ENCODE data around the gene ATG10. TPM values are rescaled to one million over a fixed set of nuclear protein-coding genes. Genes with fewer than 3 reads are reported as not detected.

ATG10 gene
- total RNA-seq, 1 donor, result 6.5 TPM

DNA sequence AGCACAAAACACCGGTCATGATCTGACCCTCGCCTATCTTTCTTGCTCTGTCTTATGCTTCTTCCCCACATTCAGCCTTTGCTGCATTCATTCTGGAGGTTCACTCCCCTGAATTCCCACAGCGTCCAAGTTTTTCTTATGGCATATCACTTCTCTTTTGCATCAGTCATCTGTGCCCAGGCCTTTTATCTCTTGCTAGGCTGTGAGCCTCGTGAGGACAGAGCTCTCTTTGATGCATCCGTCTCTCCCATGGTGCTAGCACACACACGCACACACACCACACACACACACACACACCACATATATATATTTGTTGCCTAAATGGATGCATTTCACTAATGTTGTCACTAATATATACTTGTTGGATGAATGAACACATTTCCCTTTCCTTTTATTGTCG, 45.8 kb upstream of the ATG10 start:
- TF ChIP-seq, protein P1, sequence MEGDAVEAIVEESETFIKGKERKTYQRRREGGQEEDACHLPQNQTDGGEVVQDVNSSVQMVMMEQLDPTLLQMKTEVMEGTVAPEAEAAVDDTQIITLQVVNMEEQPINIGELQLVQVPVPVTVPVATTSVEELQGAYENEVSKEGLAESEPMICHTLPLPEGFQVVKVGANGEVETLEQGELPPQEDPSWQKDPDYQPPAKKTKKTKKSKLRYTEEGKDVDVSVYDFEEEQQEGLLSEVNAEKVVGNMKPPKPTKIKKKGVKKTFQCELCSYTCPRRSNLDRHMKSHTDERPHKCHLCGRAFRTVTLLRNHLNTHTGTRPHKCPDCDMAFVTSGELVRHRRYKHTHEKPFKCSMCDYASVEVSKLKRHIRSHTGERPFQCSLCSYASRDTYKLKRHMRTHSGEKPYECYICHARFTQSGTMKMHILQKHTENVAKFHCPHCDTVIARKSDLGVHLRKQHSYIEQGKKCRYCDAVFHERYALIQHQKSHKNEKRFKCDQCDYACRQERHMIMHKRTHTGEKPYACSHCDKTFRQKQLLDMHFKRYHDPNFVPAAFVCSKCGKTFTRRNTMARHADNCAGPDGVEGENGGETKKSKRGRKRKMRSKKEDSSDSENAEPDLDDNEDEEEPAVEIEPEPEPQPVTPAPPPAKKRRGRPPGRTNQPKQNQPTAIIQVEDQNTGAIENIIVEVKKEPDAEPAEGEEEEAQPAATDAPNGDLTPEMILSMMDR (IDR thresholded peaks at IDR 0.05; ENCODE audit: extremely low read depth, low read depth, low read length), result no peak
- H3K27me3 ChIP-seq (ENCODE audit: insufficient read depth, low read length), result no peaks in the 10 kb centered on the region
- DNase-seq (ENCODE audit: insufficient read length, low spot score, missing footprints), result no peak
- no peak overlapping the region for H3K4me2 ChIP-seq (ENCODE audit: insufficient read depth, low read length)
- H3K27ac ChIP-seq (ENCODE audit: low read depth, low read length), result no peak overlapping the region
- H4K20me1 ChIP-seq (ENCODE audit: insufficient read depth, low read length), result no peaks in the 10 kb centered on the region
- H3K79me2 ChIP-seq (ENCODE audit: insufficient read depth, low read length), result no peaks in the 10 kb centered on the region
- no peaks in the 10 kb centered on the region for H3K36me3 ChIP-seq (ENCODE audit: insufficient read depth, low read length)
- no peak overlapping the region for H3K4me3 ChIP-seq (ENCODE audit: insufficient read depth, low read length)
- H3K9me3 ChIP-seq (ENCODE audit: low read depth, low read length), result no peaks in the 10 kb centered on the region
- H3K4me1 ChIP-seq (ENCODE audit: insufficient read depth, low read length), result no peaks in the 10 kb centered on the region
- no peak overlapping the region for H2AFZ ChIP-seq (ENCODE audit: low read length)

- H3K4me2 ChIP-seq (ENCODE audit: insufficient read depth, low read length), result no peak overlapping the region
- H3K27me3 ChIP-seq (ENCODE audit: insufficient read depth, low read length), result no peaks in the 10 kb centered on the region
- TF ChIP-seq, protein P1 (IDR thresholded peaks at IDR 0.05; ENCODE audit: extremely low read depth, low read depth, low read length), result no peak
- H3K4me3 ChIP-seq (ENCODE audit: insufficient read depth, low read length), result no peak overlapping the region
- DNase-seq (ENCODE audit: insufficient read length, low spot score, missing footprints), result no peak
- no peaks in the 10 kb centered on the region for H3K36me3 ChIP-seq (ENCODE audit: insufficient read depth, low read length)
- H3K27ac ChIP-seq (ENCODE audit: low read depth, low read length), result no peak overlapping the region
- no peak overlapping the region for H2AFZ ChIP-seq (ENCODE audit: low read length)
- H3K4me1 ChIP-seq (ENCODE audit: insufficient read depth, low read length), result no peaks in the 10 kb centered on the region
- H3K79me2 ChIP-seq (ENCODE audit: insufficient read depth, low read length), result no peaks in the 10 kb centered on the region
- H4K20me1 ChIP-seq (ENCODE audit: insufficient read depth, low read length), result no peaks in the 10 kb centered on the region
- H3K9me3 ChIP-seq (ENCODE audit: low read depth, low read length), result no peaks in the 10 kb centered on the region
These were observed 35.8 kb upstream of the ATG10 start for GRCh38 chr5:81936066-81936465.

GRCh38 chr5:81936750-81937149, 35.1 kb upstream of the ATG10 start:
- no peaks in the 10 kb centered on the region for H3K79me2 ChIP-seq (ENCODE audit: insufficient read depth, low read length)
- H3K36me3 ChIP-seq (ENCODE audit: insufficient read depth, low read length), result no peaks in the 10 kb centered on the region
- no peak overlapping the region for H2AFZ ChIP-seq (ENCODE audit: low read length)
- no peak overlapping the region for H3K4me2 ChIP-seq (ENCODE audit: insufficient read depth, low read length)
- no peaks in the 10 kb centered on the region for H3K9me3 ChIP-seq (ENCODE audit: low read depth, low read length)
- no peaks in the 10 kb centered on the region for H3K27me3 ChIP-seq (ENCODE audit: insufficient read depth, low read length)
- H4K20me1 ChIP-seq (ENCODE audit: insufficient read depth, low read length), result no peaks in the 10 kb centered on the region
- no peak overlapping the region for H3K27ac ChIP-seq (ENCODE audit: low read depth, low read length)
- H3K4me1 ChIP-seq (ENCODE audit: insufficient read depth, low read length), result no peaks in the 10 kb centered on the region
- TF ChIP-seq, protein P1 (IDR thresholded peaks at IDR 0.05; ENCODE audit: extremely low read depth, low read depth, low read length), result no peak
- no peak overlapping the region for H3K4me3 ChIP-seq (ENCODE audit: insufficient read depth, low read length)
- no peak for DNase-seq (ENCODE audit: insufficient read length, low spot score, missing footprints)

DNA sequence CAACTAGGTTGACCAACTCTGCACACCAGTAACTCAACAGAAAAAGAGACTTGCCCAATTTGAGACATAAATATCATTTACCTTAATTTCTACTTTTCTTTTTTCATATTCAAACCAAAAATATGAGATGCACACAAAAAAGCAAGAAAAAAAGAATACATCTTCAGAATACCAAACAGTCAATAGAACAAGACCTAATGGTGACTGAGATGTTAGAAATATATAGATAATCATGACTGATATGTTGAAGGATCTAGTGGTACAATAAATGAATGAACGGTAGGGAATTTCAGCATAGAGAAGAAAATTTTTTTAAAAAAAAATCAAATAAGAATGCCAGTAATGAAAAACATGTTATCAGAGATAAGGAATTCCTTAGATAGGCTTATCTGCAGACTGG, 29.1 kb upstream of the ATG10 start:
- TF ChIP-seq, protein P1 (IDR thresholded peaks at IDR 0.05; ENCODE audit: extremely low read depth, low read depth, low read length), result no peak
- Histone ChIP-seq H3K27me3 (ENCODE audit: insufficient read depth, low read length) (no peaks in the 10 kb centered on the region), H3K27ac (ENCODE audit: low read depth, low read length) (no peak overlapping the region), H3K4me2 (ENCODE audit: insufficient read depth, low read length) (no peak overlapping the region), H3K9me3 (ENCODE audit: low read depth, low read length) (no peaks in the 10 kb centered on the region), H3K4me1 (ENCODE audit: insufficient read depth, low read length) (no peaks in the 10 kb centered on the region), H3K79me2 (ENCODE audit: insufficient read depth, low read length) (no peaks in the 10 kb centered on the region), H4K20me1 (ENCODE audit: insufficient read depth, low read length) (no peaks in the 10 kb centered on the region), H3K36me3 (ENCODE audit: insufficient read depth, low read length) (no peaks in the 10 kb centered on the region), H3K4me3 (ENCODE audit: insufficient read depth, low read length) (no peak overlapping the region), H2AFZ (ENCODE audit: low read length) (no peak overlapping the region)
- DNase-seq (ENCODE audit: insufficient read length, low spot score, missing footprints), result no peak
